K562 (cell line): ENCODE data around the gene LBP. TPM values are rescaled to one million over a fixed set of nuclear protein-coding genes. Genes with fewer than 3 reads are reported as not detected.

Experiments used
- CBFA2T3 ChIP-seq: fragments of 450-650 bp; IDR thresholded peaks from 2 replicates; pipeline ENCODE4 v1.6.1; 2017
- CBX3 ChIP-seq, 2 experiments: IDR thresholded peaks; 1 replicate in 1 of 2; 2 replicates in 1 of 2; pipeline ENCODE4 v1.6.1; 2012; ENCODE audit warnings: inconsistent platforms in 2 of 2, low read length in 2 of 2, borderline replicate concordance in 1 of 2, control low read depth in 1 of 2
- CUX1 ChIP-seq: fragments of 200-800 bp; sonication (Bioruptor generic); IDR thresholded peaks from 2 replicates; pipeline ENCODE4 v1.6.1; 2016; ENCODE audit warnings: missing genetic modification characterization, missing compliant biosample characterization
- GTF2A2 ChIP-seq: IDR thresholded peaks from 2 replicates; pipeline ENCODE4 v1.6.1; 2016; ENCODE audit warnings: mild to moderate bottlenecking, missing genetic modification characterization, missing compliant biosample characterization
- HNRNPLL ChIP-seq: fragments of 200-400 bp; formaldehyde crosslinking; IDR thresholded peaks from 2 replicates; pipeline ENCODE4 v1.6.1; 2017; ENCODE audit warnings: low read length, low read depth, mild to moderate bottlenecking; ENCODE audit not compliant: poor library complexity, severe bottlenecking
- ID3 ChIP-seq, 2 experiments: fragments of 250-450 bp in 1 of 2; fragments of 450-650 bp in 1 of 2; sonication (Bioruptor Pico) in 1 of 2; IDR thresholded peaks; 2 replicates each; pipeline versions ENCODE4 v1.6.1 to v1.8.0; 2016 to 2021; ENCODE audit warnings: mild to moderate bottlenecking in 2 of 2, moderate library complexity in 2 of 2, missing compliant biosample characterization in 1 of 2, missing genetic modification characterization in 1 of 2
- JUN ChIP-seq, 2 experiments: sonication (generic) in 1 of 2; formaldehyde crosslinking in 1 of 2; IDR thresholded peaks; 2 replicates each; pipeline versions ENCODE4 v1.6.1 to v1.8.0; 2012 to 2022; ENCODE audit warnings: borderline replicate concordance in 2 of 2, mild to moderate bottlenecking in 2 of 2, improper control_type of control experiment in 1 of 2, low read depth in 1 of 2, low read length in 1 of 2, missing genetic modification reagents in 1 of 2
- MAFK ChIP-seq: IDR thresholded peaks from 2 replicates; pipeline ENCODE4 v1.6.1; 2011; ENCODE audit warnings: low read length, improper control_type of control experiment
- MCM5 ChIP-seq: fragments of 450-650 bp; IDR thresholded peaks from 2 replicates; pipeline ENCODE4 v1.6.1; 2016; ENCODE audit warnings: low read depth
- MED1 ChIP-seq: sonication (generic); formaldehyde crosslinking; IDR thresholded peaks from 2 replicates; pipeline ENCODE4 v1.8.1; 2023; ENCODE audit warnings: missing genetic modification reagents, borderline replicate concordance
- NCOR1 ChIP-seq: fragments of 450-650 bp; IDR thresholded peaks from 2 replicates; pipeline ENCODE4 v1.6.1; 2016; ENCODE audit warnings: mild to moderate bottlenecking, moderate library complexity
- NFATC3 ChIP-seq: fragments of 450-650 bp; IDR thresholded peaks from 2 replicates; pipeline ENCODE4 v1.6.1; 2017; ENCODE audit warnings: mild to moderate bottlenecking
- NR4A1 ChIP-seq, 2 experiments: fragments of 250-450 bp in 1 of 2; fragments of 450-650 bp in 1 of 2; sonication (Bioruptor Pico) in 1 of 2; IDR thresholded peaks; 2 replicates each; pipeline versions ENCODE4 v1.4.0 to v1.6.1; 2016 to 2020; ENCODE audit warnings: mild to moderate bottlenecking in 2 of 2, missing compliant biosample characterization in 1 of 2, missing genetic modification characterization in 1 of 2, moderate library complexity in 1 of 2
- POU5F1 ChIP-seq: fragments of 150-350 bp; IDR thresholded peaks from 2 replicates; pipeline ENCODE4 v1.6.1; 2014; ENCODE audit warnings: borderline replicate concordance, low read length, low read depth, mild to moderate bottlenecking; ENCODE audit not compliant: partially characterized antibody
- SNRNP70 ChIP-seq: fragments of 200-400 bp; formaldehyde crosslinking; optimal IDR thresholded peaks from 2 replicates; pipeline ENCODE3; 2017; ENCODE audit warnings: low read depth, low read length
- TEAD1 ChIP-seq, 2 experiments: fragments of 450-650 bp in 1 of 2; sonication (generic) in 1 of 2; formaldehyde crosslinking; IDR thresholded peaks; 2 replicates each; pipeline versions ENCODE4 v1.4.0 to v1.8.0; 2020 to 2022; ENCODE audit warnings: mild to moderate bottlenecking in 2 of 2, missing genetic modification reagents in 1 of 2
- TFE3 ChIP-seq: fragments of 450-650 bp; formaldehyde crosslinking; IDR thresholded peaks from 2 replicates; pipeline ENCODE4 v1.4.0; 2020; ENCODE audit warnings: mild to moderate bottlenecking, mixed read lengths
- ZNF277 ChIP-seq: fragments of 250-450 bp; sonication (Bioruptor Pico); IDR thresholded peaks from 2 replicates; pipeline ENCODE4 v1.8.0; 2022; ENCODE audit warnings: inconsistent platforms, mild to moderate bottlenecking, moderate library complexity, borderline replicate concordance
- polyA plus RNA-seq, 8 experiments: library from polyadenylated mRNA; depleted of rRNA in 4 of 8; stranded (reverse) in 5 of 8; unstranded in 3 of 8; fragments of >200 nt; fragmentation: Nextera tagmentation in 2 of 8; fragmentation: Illumina TruSeq in 1 of 8; extraction: Ambion mirVana in 2 of 8; extraction: Trizol in 1 of 8; gene quantifications; 2 replicates each; pipeline versions ENCODE4 v1.2.1 to v1.2.3, GENCODE V29; 2011 to 2014; ENCODE audit warnings: inconsistent platforms in 1 of 8, missing spikeins in 1 of 8
- total RNA-seq, 7 experiments: library from RNA; depleted of rRNA in 6 of 7; stranded (reverse); fragments of >200 nt in 6 of 7; fragmentation: Illumina TruSeq in 2 of 7; extraction: Trizol in 2 of 7; gene quantifications; 2 replicates each; pipeline versions ENCODE4 v1.2.1 to v1.2.3, GENCODE V29; 2011 to 2021; ENCODE audit warnings: low replicate concordance in 1 of 7

LBP gene
- total and polyA plus RNA-seq, 9 of the 15 experiments (the other 6 are each of a cell fraction or from before 2014, with no cell fraction given) = 0.06 to 0.31 (median 0.09) TPM; not detected in 3

- no peak for TF ChIP-seq CUX1
- TF ChIP-seq NCOR1 = no peak
- no peak for TF ChIP-seq NFATC3
- no peak for TF ChIP-seq GTF2A2 (tag)
- TF ChIP-seq CBX3 (IDR thresholded peaks at IDR 0.05; ENCODE audit: borderline replicate concordance in 1 of 2, low read length in 2 of 2) = peak; percentile 72 to 100
- TF ChIP-seq SNRNP70 = no peak
- TF ChIP-seq CBFA2T3 = 0 out of 2 replicates have a peak, but pooled peaks have one; percentile 6
- TF ChIP-seq MCM5 = no peak
- no peak for TF ChIP-seq ZNF277 (CRISPR knock-in tag)
- no peak for TF ChIP-seq TFE3 (CRISPR knock-in tag)
- TF ChIP-seq JUN (IDR thresholded peaks at IDR 0.05; ENCODE audit: borderline replicate concordance, low read depth, low read length) = peak; percentile 51; the same call in 1 of the 2 replicates
- no peak for TF ChIP-seq JUN (CRISPR knock-in tag; IDR thresholded peaks at IDR 0.05; ENCODE audit: borderline replicate concordance)
- TF ChIP-seq NR4A1 (CRISPR knock-in tag; IDR thresholded peaks at IDR 0.05) = no peak
- TF ChIP-seq NR4A1 (tag; IDR thresholded peaks at IDR 0.05) = no peak
- no peak for TF ChIP-seq ID3 (CRISPR knock-in tag; IDR thresholded peaks at IDR 0.05)
- 0 out of 2 replicates have a peak, but pooled peaks have one; percentile 29 for TF ChIP-seq ID3 (tag; IDR thresholded peaks at IDR 0.05)
- TF ChIP-seq POU5F1 = no peak
- peak in 1 of 2 experiments; percentile 34; a peak in 1 of 4 replicates for TF ChIP-seq TEAD1 (CRISPR knock-in tag; IDR thresholded peaks at IDR 0.05)
- no peak for TF ChIP-seq HNRNPLL
- TF ChIP-seq MED1 = no peak
- no peak for TF ChIP-seq MAFK
Measured at GRCh38 chr20:38337561-38338140, 8.6 kb upstream of the LBP start (continued).
